SU-DHL-6 (cell line): ENCODE data around the gene ARHGAP26.

ENCODE experiments used
- H2AFZ ChIP-seq: fragments of 200-600 bp; sonication (generic); 2 replicates; pipeline ENCODE4 v1.6.1; 2014; ENCODE audit warnings: low read depth, mild to moderate bottlenecking, moderate library complexity, mixed read lengths, antibody characterized with exemption, low read length; ENCODE audit not compliant: severe bottlenecking
- H3F3A ChIP-seq: fragments of 200-600 bp; shearing (Covaris generic); 2 replicates; pipeline ENCODE4 v1.6.0; 2016; ENCODE audit warnings: antibody characterized with exemption, mild to moderate bottlenecking; ENCODE audit not compliant: insufficient read depth
- H3K27ac ChIP-seq: fragments of 200-600 bp; sonication (generic); 2 replicates; pipeline ENCODE4 v1.5.1; 2016; ENCODE audit warnings: low read depth, mild to moderate bottlenecking, low read length, moderate library complexity, mixed read lengths
- H3K27me3 ChIP-seq: fragments of 200-600 bp; sonication (generic), shearing (Covaris generic); 2 replicates; pipeline ENCODE4 v1.6.0; 2014; ENCODE audit warnings: mild to moderate bottlenecking, low read length
- H3K36me3 ChIP-seq: fragments of 200-600 bp; sonication (generic); 2 replicates; pipeline ENCODE4 v1.6.1; 2014; ENCODE audit warnings: mild to moderate bottlenecking, low read length, mixed read lengths
- H3K4me2 ChIP-seq: fragments of 300-600, 200-600 bp; shearing (Covaris generic), sonication (generic); 2 replicates; pipeline ENCODE4 v1.6.0; 2014; ENCODE audit warnings: low read length, low read depth, mild to moderate bottlenecking; ENCODE audit not compliant: poor library complexity, severe bottlenecking
- H3K4me3 ChIP-seq: fragments of 200-600 bp; sonication (generic); 2 replicates; pipeline ENCODE4 v1.5.1; 2014; ENCODE audit warnings: antibody characterized with exemption, low read length, mild to moderate bottlenecking, mixed read lengths; ENCODE audit not compliant: insufficient read depth, poor library complexity, severe bottlenecking
- H3K79me2 ChIP-seq: fragments of 200-600 bp; sonication (generic); 2 replicates; pipeline ENCODE4 v1.6.1; 2014; ENCODE audit warnings: mild to moderate bottlenecking, low read length, moderate library complexity; ENCODE audit not compliant: insufficient read depth
- H3K9ac ChIP-seq: fragments of 200-600 bp; sonication (generic); 2 replicates; pipeline ENCODE4 v1.7.0; 2014; ENCODE audit warnings: mild to moderate bottlenecking, low read length
- H3K9me2 ChIP-seq: fragments of 200-600 bp; sonication (generic); replicated peaks from 2 replicates; pipeline ENCODE4 v1.6.1; 2014; ENCODE audit warnings: low read length; ENCODE audit not compliant: insufficient read depth
- H3K9me3 ChIP-seq: fragments of 200-600 bp; sonication (generic); 2 replicates; pipeline ENCODE4 v1.6.1; 2014; ENCODE audit warnings: low read length, mixed read lengths; ENCODE audit not compliant: insufficient read depth
- H4K20me1 ChIP-seq: fragments of 200-600 bp; sonication (generic); 2 replicates; pipeline ENCODE4 v1.6.1; 2014; ENCODE audit warnings: low read depth, mild to moderate bottlenecking, antibody characterized with exemption, low read length, moderate library complexity, mixed read lengths
- EZH2phosphoT487 ChIP-seq: fragments of 200-600 bp; sonication (generic), shearing (Covaris generic); conservative IDR thresholded peaks from 2 replicates; pipeline ENCODE4 v1.6.1; 2018; ENCODE audit warnings: mild to moderate bottlenecking, antibody characterized with exemption, low read length, moderate library complexity, mixed read lengths
- TF ChIP-seq, protein P1 (sequence below): fragments of 200-600 bp; sonication (generic); IDR thresholded peaks from one replicate; pipeline ENCODE4 v1.5.1; 2017; ENCODE audit warnings: antibody characterized with exemption, mild to moderate bottlenecking, low read length, moderate library complexity; ENCODE audit not compliant: insufficient read depth, poor library complexity, severe bottlenecking

The ARHGAP26 gene

GRCh38 chr5:142866563-142867275 lies 96.5 kb downstream of the ARHGAP26 start:
- no peaks in the 10 kb centered on the region for H3K36me3 ChIP-seq
- TF ChIP-seq, protein P1, sequence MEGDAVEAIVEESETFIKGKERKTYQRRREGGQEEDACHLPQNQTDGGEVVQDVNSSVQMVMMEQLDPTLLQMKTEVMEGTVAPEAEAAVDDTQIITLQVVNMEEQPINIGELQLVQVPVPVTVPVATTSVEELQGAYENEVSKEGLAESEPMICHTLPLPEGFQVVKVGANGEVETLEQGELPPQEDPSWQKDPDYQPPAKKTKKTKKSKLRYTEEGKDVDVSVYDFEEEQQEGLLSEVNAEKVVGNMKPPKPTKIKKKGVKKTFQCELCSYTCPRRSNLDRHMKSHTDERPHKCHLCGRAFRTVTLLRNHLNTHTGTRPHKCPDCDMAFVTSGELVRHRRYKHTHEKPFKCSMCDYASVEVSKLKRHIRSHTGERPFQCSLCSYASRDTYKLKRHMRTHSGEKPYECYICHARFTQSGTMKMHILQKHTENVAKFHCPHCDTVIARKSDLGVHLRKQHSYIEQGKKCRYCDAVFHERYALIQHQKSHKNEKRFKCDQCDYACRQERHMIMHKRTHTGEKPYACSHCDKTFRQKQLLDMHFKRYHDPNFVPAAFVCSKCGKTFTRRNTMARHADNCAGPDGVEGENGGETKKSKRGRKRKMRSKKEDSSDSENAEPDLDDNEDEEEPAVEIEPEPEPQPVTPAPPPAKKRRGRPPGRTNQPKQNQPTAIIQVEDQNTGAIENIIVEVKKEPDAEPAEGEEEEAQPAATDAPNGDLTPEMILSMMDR: peak; percentile 61
- no peak for TF ChIP-seq EZH2phosphoT487
- no peak overlapping the region for H3K4me3 ChIP-seq
- H3F3A ChIP-seq: no peaks in the 10 kb centered on the region
- no peaks in the 10 kb centered on the region for H3K79me2 ChIP-seq
- H3K27ac ChIP-seq: no peak overlapping the region
- H3K9me2 ChIP-seq: no peaks in the 10 kb centered on the region
- H3K9ac ChIP-seq: no peak overlapping the region
- no peaks in the 10 kb centered on the region for H3K27me3 ChIP-seq
- H4K20me1 ChIP-seq: no peaks in the 10 kb centered on the region
- no peaks in the 10 kb centered on the region for H3K9me3 ChIP-seq
- no peak overlapping the region for H2AFZ ChIP-seq
- no peak overlapping the region for H3K4me2 ChIP-seq

- Histone ChIP-seq H3K79me2 (no peaks in the 10 kb centered on the region), H3K27me3 (no peaks in the 10 kb centered on the region), H3K9ac (no peak overlapping the region), H3K27ac (no peak overlapping the region), H3K4me2 (no peak overlapping the region), H3K9me3 (no peaks in the 10 kb centered on the region), H4K20me1 (no peaks in the 10 kb centered on the region), H3K36me3 (no peaks in the 10 kb centered on the region), H2AFZ (no peak overlapping the region), H3F3A (no peaks in the 10 kb centered on the region), H3K4me3 (no peak overlapping the region), H3K9me2 (no peaks in the 10 kb centered on the region)
- TF ChIP-seq, protein P1: no peak
- no peak for TF ChIP-seq EZH2phosphoT487
These were observed 99.7 kb downstream of the ARHGAP26 start for GRCh38 chr5:142869886-142870285.

GRCh38 chr5:142870532-142871362 lies 100.6 kb downstream of the ARHGAP26 start:
- Histone ChIP-seq H3K9ac (no peak overlapping the region), H3K9me2 (no peaks in the 10 kb centered on the region), H3K36me3 (no peaks in the 10 kb centered on the region), H3K27ac (no peak overlapping the region), H3K27me3 (no peaks in the 10 kb centered on the region), H3K79me2 (no peaks in the 10 kb centered on the region), H3K4me2 (no peak overlapping the region), H3K9me3 (no peaks in the 10 kb centered on the region), H2AFZ (no peak overlapping the region), H3F3A (no peaks in the 10 kb centered on the region), H4K20me1 (no peaks in the 10 kb centered on the region), H3K4me3 (no peak overlapping the region)
- TF ChIP-seq, protein P1: no peak
- no peak for TF ChIP-seq EZH2phosphoT487
